Measurements from ENCODE around the gene FBN1. TPM values are rescaled to one million over a fixed set of nuclear protein-coding genes. Genes with fewer than 3 reads are reported as not detected.

The FBN1 gene
- total RNA-seq, 1 donor from 2014 or later, result 37.1 TPM

- DNase-seq (ENCODE audit: low spot score), result no peak
Measured at GRCh38 chr15:48470096-48470495, 175.4 kb downstream of the FBN1 start.

GRCh38 chr15:48469681-48470080 is 175.8 kb downstream of the FBN1 start:
- no peak for DNase-seq (ENCODE audit: low spot score)

- no peak for DNase-seq (ENCODE audit: low spot score)
Measured at GRCh38 chr15:48469271-48469670, 176.2 kb downstream of the FBN1 start.

- no peak for DNase-seq (ENCODE audit: low spot score)
Measured at GRCh38 chr15:48467801-48468200, 177.7 kb downstream of the FBN1 start.

- no peak for DNase-seq (ENCODE audit: low spot score)
Measured at GRCh38 chr15:48466820-48467219, 178.7 kb downstream of the FBN1 start.

- DNase-seq (ENCODE audit: low spot score), result no peak
Measured at GRCh38 chr15:48466079-48466478, 179.4 kb downstream of the FBN1 start.

- DNase-seq (ENCODE audit: low spot score), result no peak
Measured at GRCh38 chr15:48465410-48465809, 180.1 kb downstream of the FBN1 start.

- no peak for DNase-seq (ENCODE audit: low spot score)
Measured at GRCh38 chr15:48463366-48463880, 182.1 kb downstream of the FBN1 start.

GRCh38 chr15:48462688-48463087 is 182.8 kb downstream of the FBN1 start:
- no peak for DNase-seq (ENCODE audit: low spot score)

- DNase-seq (ENCODE audit: low spot score), result no peak
Measured at GRCh38 chr15:48459571-48460442, 185.7 kb downstream of the FBN1 start.

GRCh38 chr15:48458876-48459275 is 186.6 kb downstream of the FBN1 start:
- no peak for DNase-seq (ENCODE audit: low spot score)

GRCh38 chr15:48456134-48456533 is 189.4 kb downstream of the FBN1 start:
- no peak for DNase-seq (ENCODE audit: low spot score)

- no peak for DNase-seq (ENCODE audit: low spot score)
Measured at GRCh38 chr15:48451736-48452135, 193.8 kb downstream of the FBN1 start.

GRCh38 chr15:48451241-48451640 is 194.3 kb downstream of the FBN1 start:
- no peak for DNase-seq (ENCODE audit: low spot score)

- no peak for DNase-seq (ENCODE audit: low spot score)
Measured at GRCh38 chr15:48449734-48450133, 195.8 kb downstream of the FBN1 start.

GRCh38 chr15:48447657-48448056 is 197.9 kb downstream of the FBN1 start:
- no peak for DNase-seq (ENCODE audit: low spot score)

GRCh38 chr15:48447058-48447457 is 198.5 kb downstream of the FBN1 start:
- DNase-seq (ENCODE audit: low spot score), result no peak

GRCh38 chr15:48442011-48442410 is 203.5 kb downstream of the FBN1 start:
- DNase-seq (ENCODE audit: low spot score), result no peak

- no peak for DNase-seq (ENCODE audit: low spot score)
Measured at GRCh38 chr15:48440084-48440483, 205.4 kb downstream of the FBN1 start.

GRCh38 chr15:48437178-48437577 is 208.3 kb downstream of the FBN1 start:
- DNase-seq (ENCODE audit: low spot score), result no peak

- no peak for DNase-seq (ENCODE audit: low spot score)
Measured at GRCh38 chr15:48435321-48435720, 210.2 kb downstream of the FBN1 start.

GRCh38 chr15:48433226-48433886 is 212.2 kb downstream of the FBN1 start:
- DNase-seq (ENCODE audit: low spot score), result no peak

- DNase-seq (ENCODE audit: low spot score), result no peak
Measured at GRCh38 chr15:48432688-48433087, 212.8 kb downstream of the FBN1 start.

Measured in ureter (tissue), 1 donor.